Gastroesophageal sphincter (tissue), 3 donors: Measurements from ENCODE around the gene ITM2B.
"Not testable (repeated sequence)": the region's sequence is repeated elsewhere in the genome, so short reads cannot be mapped to it uniquely, and the experiment has no call there.

Experiments used
- CTCF ChIP-seq, 4 experiments: fragments of 200-600 bp in 2 of 4; fragments of 450-650 bp in 2 of 4; sonication (generic) in 1 of 4; IDR thresholded peaks; one replicate each; pipeline ENCODE4 v1.5.1; 2017 to 2019; ENCODE audit warnings: antibody characterized with exemption in 4 of 4, mild to moderate bottlenecking in 2 of 4, moderate library complexity in 2 of 4
- POLR2A ChIP-seq, 2 donors: fragments of 450-650 bp; IDR thresholded peaks; one replicate each; pipeline ENCODE4 v1.6.1; 2017; ENCODE audit warnings: antibody characterized with exemption in 2 of 2, mild to moderate bottlenecking in 2 of 2, moderate library complexity in 1 of 2

- not testable (repeated sequence) for TF ChIP-seq POLR2A, CTCF (IDR thresholded peaks at IDR 0.05)
Measured at GRCh38 chr13:48239369-48239768, 6.4 kb downstream of the ITM2B start.
